Transverse colon (tissue), 4 donors: ENCODE results near the gene GHITM.

Experiments
- POLR2AphosphoS5 ChIP-seq, 3 donors: sonication (generic); formaldehyde crosslinking; IDR thresholded peaks; one replicate each; pipeline ENCODE4 v1.6.1; 2016; ENCODE audit warnings: antibody characterized with exemption in 3 of 3
- TF ChIP-seq, protein P1 (sequence below), 5 experiments: fragments of 200-600 bp in 3 of 5; fragments of 450-650 bp in 2 of 5; sonication (generic) in 3 of 5; IDR thresholded peaks; 1 replicate in 2 of 5; 2 replicates in 3 of 5; pipeline ENCODE4 v1.5.1; 2016 to 2017; ENCODE audit warnings: antibody characterized with exemption in 5 of 5, inconsistent platforms in 3 of 5, mild to moderate bottlenecking in 2 of 5, moderate library complexity in 1 of 5

DNA sequence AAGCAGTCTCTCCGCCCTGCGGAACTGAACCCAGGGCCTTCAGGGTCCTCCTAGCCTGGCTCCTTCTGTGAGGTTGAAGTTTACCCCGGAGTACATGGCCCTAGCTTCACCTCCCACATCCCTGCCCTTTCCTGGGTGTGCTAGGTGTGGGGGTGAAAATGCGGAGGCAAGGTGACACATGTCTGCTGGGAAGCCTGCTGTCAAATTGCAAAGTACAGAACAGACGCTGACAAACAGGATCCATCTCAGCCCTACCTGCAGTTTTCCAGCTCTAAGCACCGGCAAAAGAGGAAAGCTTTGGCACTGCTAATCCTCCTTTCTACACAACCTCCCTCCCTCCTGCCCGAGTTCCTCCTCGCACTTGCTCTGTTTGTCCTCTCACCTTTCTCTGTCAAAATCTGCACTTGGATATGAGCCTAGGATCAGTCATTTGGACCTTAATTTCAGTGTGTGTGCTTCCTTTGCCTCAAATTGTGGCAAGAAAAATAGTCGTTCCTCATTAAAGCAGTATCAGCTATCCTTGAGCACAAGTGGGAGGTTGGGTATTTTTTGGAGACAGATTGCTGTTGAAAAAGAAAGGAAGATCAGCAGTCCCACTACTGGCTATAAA is 19.9 kb downstream of the GHITM start:
- TF ChIP-seq POLR2AphosphoS5 (IDR thresholded peaks at IDR 0.05), result no peak
- TF ChIP-seq, protein P1, sequence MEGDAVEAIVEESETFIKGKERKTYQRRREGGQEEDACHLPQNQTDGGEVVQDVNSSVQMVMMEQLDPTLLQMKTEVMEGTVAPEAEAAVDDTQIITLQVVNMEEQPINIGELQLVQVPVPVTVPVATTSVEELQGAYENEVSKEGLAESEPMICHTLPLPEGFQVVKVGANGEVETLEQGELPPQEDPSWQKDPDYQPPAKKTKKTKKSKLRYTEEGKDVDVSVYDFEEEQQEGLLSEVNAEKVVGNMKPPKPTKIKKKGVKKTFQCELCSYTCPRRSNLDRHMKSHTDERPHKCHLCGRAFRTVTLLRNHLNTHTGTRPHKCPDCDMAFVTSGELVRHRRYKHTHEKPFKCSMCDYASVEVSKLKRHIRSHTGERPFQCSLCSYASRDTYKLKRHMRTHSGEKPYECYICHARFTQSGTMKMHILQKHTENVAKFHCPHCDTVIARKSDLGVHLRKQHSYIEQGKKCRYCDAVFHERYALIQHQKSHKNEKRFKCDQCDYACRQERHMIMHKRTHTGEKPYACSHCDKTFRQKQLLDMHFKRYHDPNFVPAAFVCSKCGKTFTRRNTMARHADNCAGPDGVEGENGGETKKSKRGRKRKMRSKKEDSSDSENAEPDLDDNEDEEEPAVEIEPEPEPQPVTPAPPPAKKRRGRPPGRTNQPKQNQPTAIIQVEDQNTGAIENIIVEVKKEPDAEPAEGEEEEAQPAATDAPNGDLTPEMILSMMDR (IDR thresholded peaks at IDR 0.05), result no peak
